Natural killer cell treated with Interleukin-12 subunit alpha and Interleukin-12 subunit beta and Interleukin-15 and Interleukin-18, amount 100 ng/mL, for 72 hours (primary cell): Measurements from ENCODE around the gene TAB2. TPM values are rescaled to one million over a fixed set of nuclear protein-coding genes. Genes with fewer than 3 reads are reported as not detected.
"Not testable (repeated sequence)": the region's sequence is repeated elsewhere in the genome, so short reads cannot be mapped to it uniquely, and the experiment has no call there.

Experiments
- ATAC-seq, 2 donors: fragments of 150-1000 bp; cut with Tn5 transposase in 1 of 2; sonication (Bioruptor Pico), chemical (Tn5 transposase) in 1 of 2; 2 replicates each; pipeline ENCODE4 v1.10.0; 2021
- DNase-seq: peaks from one replicate; pipeline ENCODE4 v3.0.0; 2022; ENCODE audit warnings: low spot score
- H3K27ac Mint-ChIP-seq, 2 donors: 1 replicate in 1 of 2; 2 replicates in 1 of 2; pipeline ENCODE4 v1.8.0; 2022; ENCODE audit warnings: mixed read lengths in 2 of 2, mild to moderate bottlenecking in 1 of 2, moderate library complexity in 1 of 2
- H3K27me3 Mint-ChIP-seq, 2 donors: 1 replicate in 1 of 2; 2 replicates in 1 of 2; pipeline ENCODE4 v1.8.0; 2022; ENCODE audit warnings: mixed read lengths in 2 of 2
- H3K36me3 Mint-ChIP-seq: one replicate; pipeline ENCODE4 v1.8.0; 2022; ENCODE audit warnings: mixed read lengths
- H3K4me1 Mint-ChIP-seq, 2 donors: 1 replicate in 1 of 2; 2 replicates in 1 of 2; pipeline ENCODE4 v1.8.0; 2022; ENCODE audit warnings: low read depth in 2 of 2, mixed read lengths in 2 of 2, mild to moderate bottlenecking in 1 of 2
- H3K4me3 Mint-ChIP-seq: one replicate; pipeline ENCODE4 v1.8.0; 2022; ENCODE audit warnings: mixed read lengths
- H3K9me3 Mint-ChIP-seq: 2 replicates; pipeline ENCODE4 v1.8.0; 2022; ENCODE audit warnings: mixed read lengths
- total RNA-seq, 2 donors: library from RNA; stranded (reverse); gene quantifications; one replicate each; pipeline ENCODE4 v1.2.3, GENCODE V29; 2022

The TAB2 gene
- total RNA-seq, 2 donors from 2014 or later: 101 TPM

- H3K9me3 Mint-ChIP-seq: no peaks in the 10 kb centered on the region
- H3K27ac Mint-ChIP-seq: peak overlapping the region in 1 of 2 donors; percentile 33
- H3K4me3 Mint-ChIP-seq: no peak overlapping the region
- H3K27me3 Mint-ChIP-seq: no peaks in the 10 kb centered on the region
- no peaks in the 10 kb centered on the region for H3K36me3 Mint-ChIP-seq
- peaks cover 68 to 83% of the 10 kb centered on the region in 2 donors for H3K4me1 Mint-ChIP-seq
- ATAC-seq (no peak), DNase-seq (no peak)
Observed at GRCh38 chr6:149332602-149333265, 15.2 kb downstream of the TAB2 start.

- H3K27ac Mint-ChIP-seq: peak overlapping the region in 1 of 2 donors; percentile 13
- no peaks in the 10 kb centered on the region for H3K9me3 Mint-ChIP-seq
- ATAC-seq (no peak), DNase-seq (no peak)
- H3K27me3 Mint-ChIP-seq: no peaks in the 10 kb centered on the region
- peaks cover 69 to 87% of the 10 kb centered on the region in 2 donors for H3K4me1 Mint-ChIP-seq
- peaks cover 4% of the 10 kb centered on the region for H3K36me3 Mint-ChIP-seq
- H3K4me3 Mint-ChIP-seq: no peak overlapping the region
Observed at GRCh38 chr6:149333266-149333620, 15.7 kb downstream of the TAB2 start.

- H3K27me3 Mint-ChIP-seq: no peaks in the 10 kb centered on the region
- H3K27ac Mint-ChIP-seq: peak overlapping the region; percentile 32 to 47
- peak overlapping the region; percentile 57 for H3K4me3 Mint-ChIP-seq
- H3K36me3 Mint-ChIP-seq: peaks cover 7% of the 10 kb centered on the region
- no peak for DNase-seq
- no peak for ATAC-seq
- no peaks in the 10 kb centered on the region for H3K9me3 Mint-ChIP-seq
- peaks cover 67 to 84% of the 10 kb centered on the region in 2 donors for H3K4me1 Mint-ChIP-seq
Observed at GRCh38 chr6:149334201-149334600, 16.7 kb downstream of the TAB2 start.

GRCh38 chr6:149334682-149335160, 17.2 kb downstream of the TAB2 start:
- no peaks in the 10 kb centered on the region for H3K9me3 Mint-ChIP-seq
- peak overlapping the region; percentile 57 for H3K4me3 Mint-ChIP-seq
- peaks cover 65 to 79% of the 10 kb centered on the region in 2 donors for H3K4me1 Mint-ChIP-seq

GRCh38 chr6:149335924-149336608, 18.6 kb downstream of the TAB2 start:
- peaks cover 7% of the 10 kb centered on the region for H3K36me3 Mint-ChIP-seq
- H3K27me3 Mint-ChIP-seq: no peaks in the 10 kb centered on the region
- ATAC-seq: peak; percentile 91 to 98
- no peaks in the 10 kb centered on the region for H3K9me3 Mint-ChIP-seq
- peak overlapping the region; percentile 62 for H3K4me3 Mint-ChIP-seq
- peaks cover 55 to 77% of the 10 kb centered on the region in 2 donors for H3K4me1 Mint-ChIP-seq
- DNase-seq: no peak
- H3K27ac Mint-ChIP-seq: peak overlapping the region; percentile 83 to 86

More at GRCh38 chr6:149334682-149335160, 17.2 kb downstream of the TAB2 start:
- Mint-ChIP-seq H3K27ac (peak overlapping the region; percentile 32 to 47), H3K36me3 (peaks cover 7% of the 10 kb centered on the region), H3K27me3 (no peaks in the 10 kb centered on the region)
- ATAC-seq: no peak
- DNase-seq: no peak

- no peak for ATAC-seq
- H3K9me3 Mint-ChIP-seq: no peaks in the 10 kb centered on the region
- peak overlapping the region; percentile 62 for H3K4me3 Mint-ChIP-seq
- peaks cover 55 to 77% of the 10 kb centered on the region in 2 donors for H3K4me1 Mint-ChIP-seq
- no peaks in the 10 kb centered on the region for H3K27me3 Mint-ChIP-seq
- DNase-seq: no peak
- peaks cover 7% of the 10 kb centered on the region for H3K36me3 Mint-ChIP-seq
- peak overlapping the region; percentile 83 to 86 for H3K27ac Mint-ChIP-seq
Observed at GRCh38 chr6:149336609-149336928, 19.1 kb downstream of the TAB2 start.

- Mint-ChIP-seq H3K4me1 (peaks cover 54 to 77% of the 10 kb centered on the region in 2 donors), H3K27me3 (no peaks in the 10 kb centered on the region), H3K4me3 (peak overlapping the region; percentile 48), H3K27ac (peak overlapping the region; percentile 8 to 54), H3K36me3 (peaks cover 11% of the 10 kb centered on the region), H3K9me3 (no peaks in the 10 kb centered on the region)
- ATAC-seq (no peak), DNase-seq (no peak)
Observed at GRCh38 chr6:149337320-149337719, 19.8 kb downstream of the TAB2 start.

- ATAC-seq: no peak
- H3K27ac Mint-ChIP-seq: peak overlapping the region; percentile 22 to 68
- peak overlapping the region; percentile 57 for H3K4me3 Mint-ChIP-seq
- H3K9me3 Mint-ChIP-seq: no peaks in the 10 kb centered on the region
- no peak for DNase-seq
- H3K27me3 Mint-ChIP-seq: no peaks in the 10 kb centered on the region
- H3K4me1 Mint-ChIP-seq: peaks cover 49 to 79% of the 10 kb centered on the region in 2 donors
- peaks cover 15% of the 10 kb centered on the region for H3K36me3 Mint-ChIP-seq
Observed at GRCh38 chr6:149340200-149340599, 22.7 kb downstream of the TAB2 start.

GRCh38 chr6:149342525-149342924, 25.0 kb downstream of the TAB2 start:
- no peaks in the 10 kb centered on the region for H3K9me3 Mint-ChIP-seq
- peak overlapping the region; percentile 68 to 78 for H3K27ac Mint-ChIP-seq
- H3K4me3 Mint-ChIP-seq: peak overlapping the region; percentile 58
- DNase-seq: no peak
- H3K4me1 Mint-ChIP-seq: peaks cover 46 to 72% of the 10 kb centered on the region in 2 donors
- ATAC-seq: no peak
- no peaks in the 10 kb centered on the region for H3K27me3 Mint-ChIP-seq
- H3K36me3 Mint-ChIP-seq: peaks cover 20% of the 10 kb centered on the region

- H3K36me3 Mint-ChIP-seq: peaks cover 14% of the 10 kb centered on the region
- H3K27me3 Mint-ChIP-seq: no peaks in the 10 kb centered on the region
- ATAC-seq: no peak
- H3K9me3 Mint-ChIP-seq: no peaks in the 10 kb centered on the region
- peak overlapping the region in 1 of 2 donors; percentile 19 for H3K27ac Mint-ChIP-seq
- no peak for DNase-seq
- H3K4me3 Mint-ChIP-seq: no peak overlapping the region
- peaks cover 43 to 66% of the 10 kb centered on the region in 2 donors for H3K4me1 Mint-ChIP-seq
Observed at GRCh38 chr6:149343501-149343900, 26.0 kb downstream of the TAB2 start.

- H3K27ac Mint-ChIP-seq: no peak overlapping the region
- H3K36me3 Mint-ChIP-seq: peaks cover 13% of the 10 kb centered on the region
- no peak overlapping the region for H3K4me3 Mint-ChIP-seq
- no peaks in the 10 kb centered on the region for H3K27me3 Mint-ChIP-seq
- H3K9me3 Mint-ChIP-seq: no peaks in the 10 kb centered on the region
- no peak for DNase-seq
- H3K4me1 Mint-ChIP-seq: peaks cover 47 to 58% of the 10 kb centered on the region in 2 donors
- no peak for ATAC-seq
Observed at GRCh38 chr6:149346078-149346477, 28.6 kb downstream of the TAB2 start.

- H3K9me3 Mint-ChIP-seq: no peaks in the 10 kb centered on the region
- ATAC-seq: no peak
- H3K4me3 Mint-ChIP-seq: no peak overlapping the region
- H3K36me3 Mint-ChIP-seq: peaks cover 11% of the 10 kb centered on the region
- DNase-seq: no peak
- peaks cover 40 to 50% of the 10 kb centered on the region in 2 donors for H3K4me1 Mint-ChIP-seq
- no peak overlapping the region for H3K27ac Mint-ChIP-seq
- no peaks in the 10 kb centered on the region for H3K27me3 Mint-ChIP-seq
Observed at GRCh38 chr6:149347067-149347466, 29.6 kb downstream of the TAB2 start.

GRCh38 chr6:149349279-149349678, 31.8 kb downstream of the TAB2 start:
- H3K27ac Mint-ChIP-seq: not testable (repeated sequence)
- H3K4me1 Mint-ChIP-seq: peaks cover 35 to 42% of the 10 kb centered on the region in 2 donors

GRCh38 chr6:149354009-149354408, 36.5 kb downstream of the TAB2 start:
- H3K27ac Mint-ChIP-seq: no peak overlapping the region
- H3K4me3 Mint-ChIP-seq: no peak overlapping the region
- no peaks in the 10 kb centered on the region for H3K9me3 Mint-ChIP-seq
- DNase-seq (no peak), ATAC-seq (no peak)
- no peaks in the 10 kb centered on the region for H3K27me3 Mint-ChIP-seq
- peaks cover 33 to 35% of the 10 kb centered on the region in 2 donors for H3K4me1 Mint-ChIP-seq
- no peaks in the 10 kb centered on the region for H3K36me3 Mint-ChIP-seq

More at GRCh38 chr6:149349279-149349678, 31.8 kb downstream of the TAB2 start:
- H3K9me3 Mint-ChIP-seq, ATAC-seq, H3K27me3 Mint-ChIP-seq, H3K36me3 Mint-ChIP-seq, H3K4me3 Mint-ChIP-seq, DNase-seq: not testable (repeated sequence)
